Ovary (tissue), 9 donors: ENCODE results near the gene RHOB. TPM values are rescaled to one million over a fixed set of nuclear protein-coding genes. Genes with fewer than 3 reads are reported as not detected.

Experiments used
- DNase-seq, 5 donors: peaks; one replicate each; pipeline ENCODE4 v3.0.0-alpha.2; 2019 to 2020
- H3K27ac ChIP-seq, 2 donors: fragments of 200-600 bp; one replicate each; pipeline versions ENCODE4 v1.5.1 to v1.8.0; 2019 to 2022
- H3K27me3 ChIP-seq: fragments of 200-600 bp; one replicate; pipeline ENCODE4 v1.8.0; 2022
- H3K36me3 ChIP-seq: fragments of 200-600 bp; sonication (generic); one replicate; pipeline ENCODE4 v1.5.1; 2019
- H3K4me1 ChIP-seq: one replicate; pipeline ENCODE4 v1.8.1; 2013; ENCODE audit warnings: mild to moderate bottlenecking, moderate library complexity; ENCODE audit not compliant: insufficient read depth
- H3K4me3 ChIP-seq: fragments of 200-600 bp; sonication (generic); one replicate; pipeline ENCODE4 v1.5.1; 2017
- H3K9me3 ChIP-seq, 2 donors: fragments of 200-600 bp in 1 of 2; sonication (generic) in 1 of 2; one replicate each; pipeline versions ENCODE4 v1.5.1 to v1.8.1; 2013 to 2019; ENCODE audit warnings: mild to moderate bottlenecking in 1 of 2, moderate library complexity in 1 of 2
- CTCF ChIP-seq, 3 donors: fragments of 450-650 bp in 2 of 3; fragments of 200-600 bp in 1 of 3; IDR thresholded peaks; one replicate each; pipeline versions ENCODE4 v1.5.1 to v1.8.0; 2016 to 2022; ENCODE audit warnings: antibody characterized with exemption in 3 of 3, mild to moderate bottlenecking in 1 of 3
- EP300 ChIP-seq: sonication (generic); formaldehyde crosslinking; IDR thresholded peaks from one replicate; pipeline ENCODE4 v1.6.1; 2017; ENCODE audit warnings: antibody characterized with exemption
- POLR2A ChIP-seq: fragments of 450-650 bp; IDR thresholded peaks from one replicate; pipeline ENCODE4 v1.6.1; 2017; ENCODE audit warnings: antibody characterized with exemption, mild to moderate bottlenecking, moderate library complexity
- WGBS, 3 donors: extraction: QIAGEN DNeasy Blood & Tissue Kit in 1 of 3; methylation state at CpG; one replicate each; pipeline versions ENCODE4 v1.1.5 to v1.1.7; 2013 to 2017; 5-methylcytosine and 5-hydroxymethylcytosine counted together
- intact Hi-C, 4 donors: fragments of 100-400 bp; cut with DNase I; formaldehyde crosslinking; loops; one replicate each; pipeline versions ENCODE4 v1.11.0 to v1.15.1; 2022 to 2023
- polyA plus RNA-seq, 2 donors: library from polyadenylated mRNA; stranded (reverse); fragments of 200-250 nt in 1 of 2; fragments of 350-450 nt in 1 of 2; fragmentation: Illumina TruSeq in 1 of 2; extraction: RNeasy Lipid Tissue Mini Kit (QIAGEN cat#74804) in 1 of 2; gene quantifications; one replicate each; pipeline ENCODE4 v1.2.3, GENCODE V29; 2013 to 2014
- total RNA-seq, 7 donors: library from RNA; depleted of rRNA in 2 of 7; stranded (reverse); fragments of >200 nt in 2 of 7; fragmentation: NEBNext Ultra II Directional in 3 of 7; extraction: Animal tissue kit (Norgen Biotek cat#: 25700) in 3 of 7; gene quantifications; one replicate each; pipeline versions ENCODE4 v1.1.0 to v1.2.4, GENCODE V29; 2016 to 2023
- donor health status: DM: no; HTN: no; CAD: no; lungs with moderate emphysema.
- donor health status: DM: no; HTN: no; CAD: no.
- donor health status: Bipolar disorder and iron deficiency.
- donor health status: DM: yes; HTN: yes; CAD: no.
- donor health status: DM: no; HTN: no; CAD: no.
- donor health status: DM: yes; HTN: yes; CAD: no.

The RHOB gene
- total and polyA plus RNA-seq, 9 donors: 200 to 1,363 (median 432) TPM

GRCh38 chr2:20485612-20486388 lies 38.9 kb downstream of the RHOB start:
- H3K27me3 ChIP-seq: no peaks in the 10 kb centered on the region
- intact Hi-C loops: no loop called here
- 81 to 99% (median 89%) methylated on average over 7 of the region's 7 CpGs for WGBS, 3 donors
- DNase-seq: no peak
- no peaks in the 10 kb centered on the region for H3K9me3 ChIP-seq
- H3K4me1 ChIP-seq: peaks cover 11% of the 10 kb centered on the region
- H3K27ac ChIP-seq: no peak overlapping the region
- H3K36me3 ChIP-seq: no peaks in the 10 kb centered on the region
- TF ChIP-seq POLR2A: no peak
- no peak for TF ChIP-seq CTCF (IDR thresholded peaks at IDR 0.05)
- no peak for TF ChIP-seq EP300
- H3K4me3 ChIP-seq: no peak overlapping the region

GRCh38 chr2:20486571-20486970 lies 39.7 kb downstream of the RHOB start:
- DNase-seq: no peak
- H3K27me3 ChIP-seq: no peaks in the 10 kb centered on the region
- H3K4me3 ChIP-seq: no peak overlapping the region
- 58 to 96% (median 90%) methylated on average over 3 of the region's 3 CpGs for WGBS, 3 donors
- no peaks in the 10 kb centered on the region for H3K36me3 ChIP-seq
- no peak overlapping the region for H3K27ac ChIP-seq
- intact Hi-C loops: no loop called here
- H3K4me1 ChIP-seq: peaks cover 11% of the 10 kb centered on the region
- TF ChIP-seq POLR2A (no peak), EP300 (no peak), CTCF (IDR thresholded peaks at IDR 0.05) (no peak)
- no peaks in the 10 kb centered on the region for H3K9me3 ChIP-seq

GRCh38 chr2:20487030-20487391 lies 40.1 kb downstream of the RHOB start:
- DNase-seq: no peak
- no peaks in the 10 kb centered on the region for H3K9me3 ChIP-seq
- 85 to 98% (median 95%) methylated on average over 3 of the region's 3 CpGs for WGBS, 3 donors

GRCh38 chr2:20487392-20488174 lies 40.7 kb downstream of the RHOB start:
- Histone ChIP-seq H3K27me3 (no peaks in the 10 kb centered on the region), H3K4me3 (no peak overlapping the region), H3K27ac (no peak overlapping the region), H3K4me1 (peaks cover 6% of the 10 kb centered on the region), H3K9me3 (no peaks in the 10 kb centered on the region), H3K36me3 (no peaks in the 10 kb centered on the region)
- intact Hi-C loops: no loop called here
- 89 to 92% (median 91%) methylated on average over 9 of the region's 9 CpGs for WGBS, 3 donors
- DNase-seq: no peak
- TF ChIP-seq EP300 (no peak), POLR2A (no peak), CTCF (IDR thresholded peaks at IDR 0.05) (no peak)

More at GRCh38 chr2:20487030-20487391, 40.1 kb downstream of the RHOB start:
- H3K4me1 ChIP-seq: peaks cover 11% of the 10 kb centered on the region
- no peaks in the 10 kb centered on the region for H3K27me3 ChIP-seq
- no peaks in the 10 kb centered on the region for H3K36me3 ChIP-seq
- H3K27ac ChIP-seq: no peak overlapping the region
- no peak overlapping the region for H3K4me3 ChIP-seq
- intact Hi-C loops: no loop called here
- no peak for TF ChIP-seq CTCF (IDR thresholded peaks at IDR 0.05)
- TF ChIP-seq EP300: no peak
- TF ChIP-seq POLR2A: no peak
